ENCODE measurements around the gene STX16.
"Not testable (repeated sequence)": the region's sequence is repeated elsewhere in the genome, so short reads cannot be mapped to it uniquely, and the experiment has no call there.

Gene STX16

GRCh38 chr20:58712806-58713731, 62.0 kb downstream of the STX16 start:
- no peak for ATAC-seq

- no peak for ATAC-seq
These were observed 62.8 kb downstream of the STX16 start for GRCh38 chr20:58713801-58714339.

- no peak for ATAC-seq
These were observed 63.3 kb downstream of the STX16 start for GRCh38 chr20:58714340-58714922.

- no peak for ATAC-seq
These were observed 63.9 kb downstream of the STX16 start for GRCh38 chr20:58714923-58715351.

GRCh38 chr20:58715391-58715800, 64.3 kb downstream of the STX16 start:
- ATAC-seq: no peak

GRCh38 chr20:58715801-58716475, 64.9 kb downstream of the STX16 start:
- ATAC-seq: no peak

GRCh38 chr20:58716476-58717277, 65.6 kb downstream of the STX16 start:
- ATAC-seq: no peak

GRCh38 chr20:58717278-58718091, 66.4 kb downstream of the STX16 start:
- no peak for ATAC-seq

GRCh38 chr20:58718121-58718563, 67.1 kb downstream of the STX16 start:
- no peak for ATAC-seq

- no peak for ATAC-seq
These were observed 67.6 kb downstream of the STX16 start for GRCh38 chr20:58718729-58719128.

GRCh38 chr20:58719258-58719657, 68.2 kb downstream of the STX16 start:
- ATAC-seq: no peak

GRCh38 chr20:58719971-58720371, 68.9 kb downstream of the STX16 start:
- ATAC-seq: no peak

GRCh38 chr20:58720890-58721289, 69.8 kb downstream of the STX16 start:
- no peak for ATAC-seq

- ATAC-seq: no peak
These were observed 71.1 kb downstream of the STX16 start for GRCh38 chr20:58721951-58722778.

- ATAC-seq: no peak
These were observed 72.0 kb downstream of the STX16 start for GRCh38 chr20:58722877-58723627.

GRCh38 chr20:58723628-58723984, 72.5 kb downstream of the STX16 start:
- no peak for ATAC-seq

GRCh38 chr20:58726156-58726555, 75.1 kb downstream of the STX16 start:
- ATAC-seq: not testable (repeated sequence)

Measured in activated CD4-positive, CD25-positive, alpha-beta regulatory T cell treated with anti-CD3 and anti-CD28 coated beads, Interleukin-2, amount 50 U/mL, for 24 hours (primary cell).